Mammary epithelial cell (primary cell): ENCODE measurements around the gene B3GLCT.

Source experiments
- EZH2 ChIP-seq: IDR thresholded peaks from 2 replicates; pipeline ENCODE4 v1.6.1; 2012; ENCODE audit warnings: low read length, inconsistent platforms, borderline replicate concordance
- TF ChIP-seq, protein P1 (sequence below), 2 donors: IDR thresholded peaks in 1 of 2; conservative IDR thresholded peaks in 1 of 2; 2 replicates each; pipeline ENCODE4 v1.5.1; 2011 to 2012; ENCODE audit warnings: inconsistent platforms in 2 of 2, low read length in 2 of 2, mild to moderate bottlenecking in 2 of 2, control low read depth in 1 of 2, low read depth in 1 of 2; ENCODE audit not compliant: insufficient read depth in 1 of 2; ENCODE audit errors: extremely low read depth in 1 of 2

DNA sequence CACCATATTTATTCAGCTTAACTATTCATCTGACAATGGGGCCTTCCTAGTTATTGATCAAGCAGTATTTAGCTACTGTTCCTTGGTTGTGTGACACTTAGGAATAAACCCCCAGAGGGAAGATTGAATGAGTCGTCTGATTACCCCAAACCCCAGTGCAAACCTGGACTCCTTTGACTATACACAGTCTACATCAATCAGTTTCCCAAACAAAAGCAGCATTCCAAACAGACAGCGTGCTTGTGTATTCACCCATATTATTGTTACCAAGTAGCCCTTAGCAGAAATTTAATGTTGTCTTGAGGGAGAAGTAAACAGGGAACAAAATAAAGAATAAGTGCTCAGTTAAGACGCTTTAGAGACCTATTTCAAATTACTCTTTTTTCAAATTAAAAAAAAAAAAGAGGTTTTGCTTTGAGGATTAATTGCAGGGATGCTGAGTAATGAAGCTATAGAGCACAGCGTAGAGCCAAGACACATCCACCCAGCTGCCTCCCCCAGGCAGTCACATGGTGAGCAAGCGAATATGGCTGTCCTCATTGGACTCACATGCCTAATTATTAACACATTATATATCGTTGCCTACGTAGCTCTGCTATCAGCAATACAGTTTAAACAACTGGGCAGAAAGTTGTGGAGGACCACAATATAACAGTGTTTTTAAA, 14.7 kb upstream of the B3GLCT start:
- TF ChIP-seq, protein P1, sequence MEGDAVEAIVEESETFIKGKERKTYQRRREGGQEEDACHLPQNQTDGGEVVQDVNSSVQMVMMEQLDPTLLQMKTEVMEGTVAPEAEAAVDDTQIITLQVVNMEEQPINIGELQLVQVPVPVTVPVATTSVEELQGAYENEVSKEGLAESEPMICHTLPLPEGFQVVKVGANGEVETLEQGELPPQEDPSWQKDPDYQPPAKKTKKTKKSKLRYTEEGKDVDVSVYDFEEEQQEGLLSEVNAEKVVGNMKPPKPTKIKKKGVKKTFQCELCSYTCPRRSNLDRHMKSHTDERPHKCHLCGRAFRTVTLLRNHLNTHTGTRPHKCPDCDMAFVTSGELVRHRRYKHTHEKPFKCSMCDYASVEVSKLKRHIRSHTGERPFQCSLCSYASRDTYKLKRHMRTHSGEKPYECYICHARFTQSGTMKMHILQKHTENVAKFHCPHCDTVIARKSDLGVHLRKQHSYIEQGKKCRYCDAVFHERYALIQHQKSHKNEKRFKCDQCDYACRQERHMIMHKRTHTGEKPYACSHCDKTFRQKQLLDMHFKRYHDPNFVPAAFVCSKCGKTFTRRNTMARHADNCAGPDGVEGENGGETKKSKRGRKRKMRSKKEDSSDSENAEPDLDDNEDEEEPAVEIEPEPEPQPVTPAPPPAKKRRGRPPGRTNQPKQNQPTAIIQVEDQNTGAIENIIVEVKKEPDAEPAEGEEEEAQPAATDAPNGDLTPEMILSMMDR (conservative IDR thresholded peaks at IDR 0.05 in 1 of 2, IDR thresholded peaks at IDR 0.05 in 1 of 2; ENCODE audit: extremely low read depth in 1 of 2, insufficient read depth in 1 of 2, low read depth in 1 of 2, low read length in 2 of 2): no peak
- no peak for TF ChIP-seq EZH2
